HCT116 (cell line): Measurements from ENCODE around the gene GPR32. TPM values are rescaled to one million over a fixed set of nuclear protein-coding genes. Genes with fewer than 3 reads are reported as not detected.
"Not testable (repeated sequence)": the region's sequence is repeated elsewhere in the genome, so short reads cannot be mapped to it uniquely, and the experiment has no call there.

Experiments used
- ATAC-seq: fragments of 200-7000 bp; cut with Tn5 transposase; 2 replicates; pipeline ENCODE4 v1.9.1; 2020; ENCODE audit warnings: mild to moderate bottlenecking, moderate library complexity
- BruUV-seq: library from RNA; stranded (reverse); fragments of 400-500 nt; replicated peaks from 2 replicates; lab custom pipeline; 2021; lab: Mats Ljungman, UMichigan
- CTCF ChIA-PET: fragments of 300-600 bp; sonication (Branson Sonifier 250); formaldehyde crosslinking; loops from one replicate; lab custom pipeline; 2021; ENCODE audit warnings: antibody characterized with exemption; lab: Charles Lee
- POLR2A ChIA-PET: fragments of 300-600, 350-600 bp; sonication (Branson Sonifier 250); formaldehyde crosslinking; loops from one replicate; lab custom pipeline; 2021; ENCODE audit warnings: antibody characterized with exemption; lab: Charles Lee
- RAD21 ChIA-PET, 2 experiments: fragments of 300-600 bp; sonication (Branson Sonifier 250); formaldehyde crosslinking; loops; one replicate each; lab custom pipeline; 2023; ENCODE audit warnings: low total read pairs in 2 of 2; ENCODE audit not compliant: uncharacterized antibody in 2 of 2, unreplicated experiment in 2 of 2, low non-redundant PET in 1 of 2; lab: Charles Lee
- DNase-seq: peaks from one replicate; pipeline ENCODE4 v3.0.0-alpha.2; 2010; ENCODE audit warnings: low read depth, low spot score
- H2AFZ ChIP-seq: fragments of 200-600 bp; shearing (Covaris generic), sonication (generic); 2 replicates; pipeline ENCODE4 v1.6.1; 2017; ENCODE audit warnings: low read depth, mixed run types, mixed read lengths, antibody characterized with exemption, low read length; ENCODE audit not compliant: poor library complexity, severe bottlenecking
- H3K27ac ChIP-seq: 2 replicates; pipeline ENCODE4 v1.5.1; 2012; ENCODE audit warnings: low read depth, low read length
- H3K27me3 ChIP-seq: fragments of 200-600 bp; sonication (generic); 2 replicates; pipeline ENCODE4 v1.6.1; 2016; ENCODE audit warnings: mixed run types, low read length, mixed read lengths; ENCODE audit not compliant: insufficient read depth
- H3K36me3 ChIP-seq, 2 experiments: fragments of 200-500 bp in 1 of 2; fragments of 200-600 bp in 1 of 2; sonication (Bioruptor generic) in 1 of 2; sonication (generic) in 1 of 2; 2 replicates each; pipeline versions ENCODE4 v1.5.1 to v1.6.1; 2014 to 2016; ENCODE audit warnings: low read length in 2 of 2, inconsistent platforms in 1 of 2, mixed read lengths in 1 of 2, mixed run types in 1 of 2; ENCODE audit not compliant: insufficient read depth in 2 of 2, control insufficient read depth in 1 of 2
- H3K4me1 ChIP-seq, 2 experiments: fragments of 200-600 bp in 1 of 2; sonication (generic) in 1 of 2; 2 replicates each; pipeline versions ENCODE4 v1.5.1 to v1.6.1; 2012 to 2017; ENCODE audit warnings: low read length in 2 of 2, inconsistent platforms in 1 of 2, mild to moderate bottlenecking in 1 of 2, mixed read lengths in 1 of 2, mixed run types in 1 of 2, moderate library complexity in 1 of 2; ENCODE audit not compliant: insufficient read depth in 2 of 2, control insufficient read depth in 1 of 2
- H3K4me2 ChIP-seq: fragments of 200-600 bp; sonication (generic); 2 replicates; pipeline ENCODE4 v1.6.1; 2017; ENCODE audit warnings: mixed run types, low read length, mixed read lengths
- H3K4me3 ChIP-seq, 2 experiments: fragments of 200-600 bp in 1 of 2; sonication (generic) in 1 of 2; replicated peaks in 1 of 2; 2 replicates each; pipeline ENCODE4 v1.5.1; 2011 to 2016; ENCODE audit warnings: low read length in 2 of 2, control low read depth in 1 of 2, low read depth in 1 of 2, mild to moderate bottlenecking in 1 of 2, mixed read lengths in 1 of 2, mixed run types in 1 of 2
- H3K79me2 ChIP-seq: fragments of 200-600 bp; sonication (generic); 2 replicates; pipeline ENCODE4 v1.6.1; 2017; ENCODE audit warnings: mild to moderate bottlenecking, mixed run types, low read length, moderate library complexity, mixed read lengths; ENCODE audit not compliant: insufficient read depth
- H3K9ac ChIP-seq: fragments of 200-600 bp; sonication (generic); 2 replicates; pipeline ENCODE4 v1.6.1; 2016; ENCODE audit warnings: low read length, mixed read lengths
- H3K9me2 ChIP-seq: fragments of 200-600 bp; sonication (generic), shearing (Covaris generic); 2 replicates; pipeline ENCODE4 v1.6.1; 2017; ENCODE audit warnings: mixed run types, mild to moderate bottlenecking, moderate library complexity; ENCODE audit not compliant: insufficient read depth
- H3K9me3 ChIP-seq, 2 experiments: fragments of 200-500 bp in 1 of 2; fragments of 200-600 bp in 1 of 2; sonication (Bioruptor generic) in 1 of 2; sonication (generic) in 1 of 2; 2 replicates each; pipeline ENCODE4 v1.6.1; 2014 to 2017; ENCODE audit warnings: low read length in 2 of 2, mixed read lengths in 2 of 2, inconsistent platforms in 1 of 2, low read depth in 1 of 2, mild to moderate bottlenecking in 1 of 2, mixed run types in 1 of 2, moderate library complexity in 1 of 2; ENCODE audit not compliant: control insufficient read depth in 1 of 2, insufficient read depth in 1 of 2
- H4K20me1 ChIP-seq: fragments of 200-600 bp; sonication (generic), shearing (Covaris generic); 2 replicates; pipeline ENCODE4 v1.6.1; 2017; ENCODE audit warnings: mixed run types, mild to moderate bottlenecking, moderate library complexity; ENCODE audit not compliant: insufficient read depth
- ATF3 ChIP-seq: IDR thresholded peaks from 2 replicates; pipeline ENCODE4 v1.6.1; 2012
- POLR2A ChIP-seq: IDR thresholded peaks from 2 replicates; pipeline ENCODE4 v1.7.0; 2011; ENCODE audit warnings: borderline replicate concordance; ENCODE audit not compliant: insufficient read depth, insufficient read length; ENCODE audit errors: extremely low read depth
- RAD21 ChIP-seq: IDR thresholded peaks from 2 replicates; pipeline ENCODE4 v1.6.1; 2012; ENCODE audit warnings: low read depth, mild to moderate bottlenecking
- SP1 ChIP-seq: IDR thresholded peaks from 2 replicates; pipeline ENCODE4 v1.6.1; 2012; ENCODE audit warnings: low read depth
- intact Hi-C: fragments of 100-400 bp; cut with micrococcal nuclease; formaldehyde crosslinking; loops from 2 replicates; pipeline ENCODE4 v1.10.0; 2022
- total RNA-seq: library from RNA; stranded (reverse); gene quantifications from one replicate; pipeline ENCODE4 v1.2.1, GENCODE V29; 2021; ENCODE audit not compliant: unreplicated experiment
- TF ChIP-seq, protein P1 (sequence below), 3 experiments: fragments of 200-600 bp in 1 of 3; sonication (generic) in 1 of 3; IDR thresholded peaks in 2 of 3; conservative IDR thresholded peaks in 1 of 3; 2 replicates each; pipeline ENCODE4 v1.5.1; 2012 to 2017; ENCODE audit warnings: low read depth in 2 of 3, low read length in 2 of 3, antibody characterized with exemption in 1 of 3, borderline replicate concordance in 1 of 3, control low read depth in 1 of 3, mild to moderate bottlenecking in 1 of 3, mixed read lengths in 1 of 3, mixed run types in 1 of 3, moderate library complexity in 1 of 3; ENCODE audit not compliant: insufficient read depth in 1 of 3

The GPR32 gene
- total RNA-seq, 1 experiment from 2014 or later: not detected

DNA sequence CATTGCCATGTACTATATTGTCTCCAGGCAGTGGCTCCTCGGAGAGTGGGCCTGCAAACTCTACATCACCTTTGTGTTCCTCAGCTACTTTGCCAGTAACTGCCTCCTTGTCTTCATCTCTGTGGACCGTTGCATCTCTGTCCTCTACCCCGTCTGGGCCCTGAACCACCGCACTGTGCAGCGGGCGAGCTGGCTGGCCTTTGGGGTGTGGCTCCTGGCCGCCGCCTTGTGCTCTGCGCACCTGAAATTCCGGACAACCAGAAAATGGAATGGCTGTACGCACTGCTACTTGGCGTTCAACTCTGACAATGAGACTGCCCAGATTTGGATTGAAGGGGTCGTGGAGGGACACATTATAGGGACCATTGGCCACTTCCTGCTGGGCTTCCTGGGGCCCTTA lies 624 bp downstream of the GPR32 start (continued):
- TF ChIP-seq, protein P1, sequence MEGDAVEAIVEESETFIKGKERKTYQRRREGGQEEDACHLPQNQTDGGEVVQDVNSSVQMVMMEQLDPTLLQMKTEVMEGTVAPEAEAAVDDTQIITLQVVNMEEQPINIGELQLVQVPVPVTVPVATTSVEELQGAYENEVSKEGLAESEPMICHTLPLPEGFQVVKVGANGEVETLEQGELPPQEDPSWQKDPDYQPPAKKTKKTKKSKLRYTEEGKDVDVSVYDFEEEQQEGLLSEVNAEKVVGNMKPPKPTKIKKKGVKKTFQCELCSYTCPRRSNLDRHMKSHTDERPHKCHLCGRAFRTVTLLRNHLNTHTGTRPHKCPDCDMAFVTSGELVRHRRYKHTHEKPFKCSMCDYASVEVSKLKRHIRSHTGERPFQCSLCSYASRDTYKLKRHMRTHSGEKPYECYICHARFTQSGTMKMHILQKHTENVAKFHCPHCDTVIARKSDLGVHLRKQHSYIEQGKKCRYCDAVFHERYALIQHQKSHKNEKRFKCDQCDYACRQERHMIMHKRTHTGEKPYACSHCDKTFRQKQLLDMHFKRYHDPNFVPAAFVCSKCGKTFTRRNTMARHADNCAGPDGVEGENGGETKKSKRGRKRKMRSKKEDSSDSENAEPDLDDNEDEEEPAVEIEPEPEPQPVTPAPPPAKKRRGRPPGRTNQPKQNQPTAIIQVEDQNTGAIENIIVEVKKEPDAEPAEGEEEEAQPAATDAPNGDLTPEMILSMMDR (IDR thresholded peaks at IDR 0.05 in 2 of 3, conservative IDR thresholded peaks at IDR 0.05 in 1 of 3; ENCODE audit: borderline replicate concordance in 1 of 3, insufficient read depth in 1 of 3, low read depth in 2 of 3, low read length in 2 of 3): no peak

DNA sequence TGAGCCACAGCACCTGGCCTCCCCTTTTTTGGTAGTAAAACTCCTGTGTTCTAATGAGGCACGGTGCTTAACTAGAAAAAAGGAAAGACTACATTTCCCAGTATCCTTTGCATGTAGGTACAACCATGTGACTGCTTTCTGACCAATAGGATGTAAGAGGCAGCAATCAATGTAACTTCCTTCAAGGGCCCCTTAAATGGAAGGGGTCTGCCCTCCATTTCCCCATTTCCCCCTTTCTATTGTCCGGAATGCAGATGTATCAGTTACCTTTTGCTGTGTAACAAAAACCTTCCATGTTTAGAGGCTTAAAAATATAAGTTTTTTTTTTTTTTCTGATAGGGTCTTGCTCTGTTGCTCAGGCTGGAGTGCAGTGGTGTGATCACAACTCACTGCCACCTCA lies 2.2 kb downstream of the GPR32 start:
- Histone ChIP-seq H3K27me3 (peaks cover under 1% of the 10 kb centered on the region; the same call in 1 of the 2 replicates), H3K9ac (no peak overlapping the region), H4K20me1 (no peaks in the 10 kb centered on the region), H3K9me3 (no peaks in the 10 kb centered on the region), H3K4me3 (no peak overlapping the region), H3K4me2 (no peak overlapping the region; the same call in 1 of the 2 replicates), H2AFZ (peak overlapping the region; percentile 86), H3K27ac (no peak overlapping the region), H3K79me2 (no peaks in the 10 kb centered on the region), H3K9me2 (no peaks in the 10 kb centered on the region), H3K4me1 (peaks cover 0 to 8% of the 10 kb centered on the region in 2 experiments; a peak in 2 of 4 replicates), H3K36me3 (no peaks in the 10 kb centered on the region)
- DNase-seq: peak; percentile 48
- intact Hi-C loops: no loop called here
- POLR2A ChIA-PET: no interaction called here
- RAD21 ChIA-PET: no interaction called here
- TF ChIP-seq RAD21 (no peak), POLR2A (no peak), ATF3 (no peak), SP1 (peak; percentile 85)
- CTCF ChIA-PET: interaction anchor here (1.4 kb wide), 1 partner anchor 67 kb away, joined by 3 read pairs; no protein-coding TSS in a partner anchor
- peak; percentile 90 for ATAC-seq
- BruUV-seq: no TSS peak

DNA sequence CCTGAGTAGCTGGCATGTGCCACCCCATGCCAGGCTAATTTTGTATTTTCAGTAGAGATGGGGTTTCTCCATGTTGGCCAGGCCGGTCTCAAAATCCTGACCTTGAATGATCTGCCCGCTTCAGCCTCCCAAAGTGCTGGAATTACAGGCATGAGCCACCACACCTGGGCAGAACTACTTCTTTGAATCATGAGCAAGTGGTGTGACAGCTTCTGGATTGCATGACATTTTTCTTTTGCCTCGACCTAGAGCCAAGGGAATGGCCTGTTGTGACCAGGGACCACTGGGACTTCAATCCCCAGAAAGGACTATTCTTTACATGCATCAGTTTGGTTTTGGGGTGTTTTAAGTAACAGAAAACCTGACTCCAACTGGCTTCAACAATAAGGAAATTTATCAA lies 2.6 kb downstream of the GPR32 start:
- CTCF ChIA-PET: interaction anchor here (1.4 kb wide), 1 partner anchor 67 kb away, joined by 3 read pairs; no protein-coding TSS in a partner anchor
- H3K4me3 ChIP-seq, H3K4me2 ChIP-seq, H3K27me3 ChIP-seq, H3K9me2 ChIP-seq, BruUV-seq, ATAC-seq, H3K36me3 ChIP-seq, H3K27ac ChIP-seq, H3K9me3 ChIP-seq, intact Hi-C loops, H3K79me2 ChIP-seq, POLR2A ChIA-PET, RAD21 ChIA-PET, H3K9ac ChIP-seq, DNase-seq, H4K20me1 ChIP-seq, H3K4me1 ChIP-seq: not testable (repeated sequence)
- H2AFZ ChIP-seq: peak overlapping the region; percentile 86

GRCh38 chr19:50773454-50773853 lies 3.2 kb downstream of the GPR32 start:
- CTCF ChIA-PET: interaction anchor here (1.4 kb wide), 1 partner anchor 68 kb away, joined by 3 read pairs; no protein-coding TSS in a partner anchor

More at GRCh38 chr19:50773454-50773853, 3.2 kb downstream of the GPR32 start:
- H3K4me2 ChIP-seq, H3K79me2 ChIP-seq, ATAC-seq, DNase-seq, H4K20me1 ChIP-seq, H3K4me3 ChIP-seq, H3K36me3 ChIP-seq, RAD21 ChIA-PET, H3K9me2 ChIP-seq, H2AFZ ChIP-seq, POLR2A ChIA-PET, H3K9me3 ChIP-seq, intact Hi-C loops, H3K9ac ChIP-seq, H3K27ac ChIP-seq, BruUV-seq: not testable (repeated sequence)
- Histone ChIP-seq H3K4me1 (peaks cover 6 to 14% of the 10 kb centered on the region in 2 experiments; a peak in 3 of 4 replicates), H3K27me3 (peaks cover 10% of the 10 kb centered on the region; the same call in 1 of the 2 replicates)
